Right renal cortex interstitium (tissue), 3 donors: Measurements from ENCODE around the gene POTEB. TPM values are rescaled to one million over a fixed set of nuclear protein-coding genes. Genes with fewer than 3 reads are reported as not detected.
"Not testable (repeated sequence)": the region's sequence is repeated elsewhere in the genome, so short reads cannot be mapped to it uniquely, and the experiment has no call there.

ENCODE experiments used
- DNase-seq, 3 donors: peaks; one replicate each; pipeline ENCODE4 v3.0.0-alpha.2; 2013; ENCODE audit warnings: low read depth in 3 of 3, low spot score in 2 of 3
- polyA plus RNA-seq, 3 donors: library from polyadenylated mRNA; unstranded; fragments of 120-200 nt; gene quantifications; one replicate each; pipeline ENCODE4 v1.2.1, GENCODE V29; 2013; ENCODE audit not compliant: insufficient read length in 3 of 3

POTEB gene
- polyA plus RNA-seq, result not detected

- not testable (repeated sequence) for DNase-seq
These were observed at the start of gene POTEB for GRCh38 chr15:21877635-21878034. Gene POTEB, minus strand, starts transcription at chr15:21877735. Its CDS starts 489 bp downstream, at chr15:21877246.

- DNase-seq, result not testable (repeated sequence)
These were observed 13.4 kb upstream of the POTEB start for GRCh38 chr15:21890955-21891354.

GRCh38 chr15:21889542-21889941 is 12.0 kb upstream of the POTEB start:
- not testable (repeated sequence) for DNase-seq

- DNase-seq, result not testable (repeated sequence)
These were observed 38.7 kb downstream of the POTEB start for GRCh38 chr15:21838831-21839230.

Other genes starting within 250 kb of the POTEB start
- gene OR4M2, start 202.8 kb upstream of the POTEB start, polyA plus RNA-seq, result not detected